ENCODE results near the gene ACAN. TPM values are rescaled to one million over a fixed set of nuclear protein-coding genes. Genes with fewer than 3 reads are reported as not detected.

ACAN gene
- polyA plus RNA-seq, 1 of the 3 experiments (the other 2 are of a cell fraction), result not detected

DNA sequence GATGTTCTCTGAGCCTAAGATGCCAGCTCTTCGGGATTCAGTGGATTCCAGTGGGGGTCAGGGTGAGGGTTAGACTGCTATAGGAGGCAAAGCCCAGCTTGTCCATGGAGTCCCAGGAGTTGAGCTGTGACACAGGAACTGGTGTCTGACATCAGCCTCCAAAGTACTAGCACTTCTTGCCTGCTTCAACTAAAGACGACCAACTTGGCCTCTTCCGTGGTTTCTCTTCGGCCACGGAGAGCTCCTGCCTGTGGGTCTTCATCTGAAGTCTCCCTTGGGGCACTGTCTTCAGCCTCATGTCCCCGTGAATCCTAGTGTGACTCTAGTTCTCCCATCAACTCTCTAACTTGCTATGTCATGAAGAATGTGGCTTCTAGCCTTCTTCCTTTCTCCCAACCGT is 12.8 kb upstream of the ACAN start:
- no peaks in the 10 kb centered on the region for H3F3A ChIP-seq (replicated peaks; ENCODE audit: insufficient read depth)
- POLR2A ChIA-PET, result no interaction called here

More for the DNA sequence above, 12.8 kb upstream of the ACAN start:
- H3K27me3 ChIP-seq (ENCODE audit: insufficient read depth), result no peaks in the 10 kb centered on the region
- H3K27ac ChIP-seq (ENCODE audit: low read depth in 2 of 2, low read length in 1 of 2), result no peak overlapping the region
- CTCF ChIA-PET, result no interaction called here
- H3K4me1 ChIP-seq (ENCODE audit: control insufficient read depth in 1 of 2, insufficient read depth in 2 of 2, low read depth in 1 of 2, low read length in 1 of 2), result no peaks in the 10 kb centered on the region
- no peaks in the 10 kb centered on the region for H3K36me3 ChIP-seq (replicated peaks in 1 of 2; ENCODE audit: control insufficient read depth in 1 of 2, insufficient read depth in 2 of 2, low read length in 1 of 2)
- H3K9ac ChIP-seq, result no peak overlapping the region
- WGBS (ENCODE audit: low lambda C conversion rate), result 11% methylated on average over 4 of the region's 7 CpGs
- no peaks in the 10 kb centered on the region for H4K20me1 ChIP-seq (ENCODE audit: insufficient read depth)
- H3K9me3 ChIP-seq, result no peaks in the 10 kb centered on the region
- TF ChIP-seq SIN3A (IDR thresholded peaks at IDR 0.05; ENCODE audit: borderline replicate concordance, low read depth, low read length) (no peak), NFIC (IDR thresholded peaks at IDR 0.05; ENCODE audit: borderline replicate concordance) (no peak), TCF12 (IDR thresholded peaks at IDR 0.05) (no peak), RAD21 (IDR thresholded peaks at IDR 0.05; ENCODE audit: low read length) (no peak)
- TF ChIP-seq, protein P1, sequence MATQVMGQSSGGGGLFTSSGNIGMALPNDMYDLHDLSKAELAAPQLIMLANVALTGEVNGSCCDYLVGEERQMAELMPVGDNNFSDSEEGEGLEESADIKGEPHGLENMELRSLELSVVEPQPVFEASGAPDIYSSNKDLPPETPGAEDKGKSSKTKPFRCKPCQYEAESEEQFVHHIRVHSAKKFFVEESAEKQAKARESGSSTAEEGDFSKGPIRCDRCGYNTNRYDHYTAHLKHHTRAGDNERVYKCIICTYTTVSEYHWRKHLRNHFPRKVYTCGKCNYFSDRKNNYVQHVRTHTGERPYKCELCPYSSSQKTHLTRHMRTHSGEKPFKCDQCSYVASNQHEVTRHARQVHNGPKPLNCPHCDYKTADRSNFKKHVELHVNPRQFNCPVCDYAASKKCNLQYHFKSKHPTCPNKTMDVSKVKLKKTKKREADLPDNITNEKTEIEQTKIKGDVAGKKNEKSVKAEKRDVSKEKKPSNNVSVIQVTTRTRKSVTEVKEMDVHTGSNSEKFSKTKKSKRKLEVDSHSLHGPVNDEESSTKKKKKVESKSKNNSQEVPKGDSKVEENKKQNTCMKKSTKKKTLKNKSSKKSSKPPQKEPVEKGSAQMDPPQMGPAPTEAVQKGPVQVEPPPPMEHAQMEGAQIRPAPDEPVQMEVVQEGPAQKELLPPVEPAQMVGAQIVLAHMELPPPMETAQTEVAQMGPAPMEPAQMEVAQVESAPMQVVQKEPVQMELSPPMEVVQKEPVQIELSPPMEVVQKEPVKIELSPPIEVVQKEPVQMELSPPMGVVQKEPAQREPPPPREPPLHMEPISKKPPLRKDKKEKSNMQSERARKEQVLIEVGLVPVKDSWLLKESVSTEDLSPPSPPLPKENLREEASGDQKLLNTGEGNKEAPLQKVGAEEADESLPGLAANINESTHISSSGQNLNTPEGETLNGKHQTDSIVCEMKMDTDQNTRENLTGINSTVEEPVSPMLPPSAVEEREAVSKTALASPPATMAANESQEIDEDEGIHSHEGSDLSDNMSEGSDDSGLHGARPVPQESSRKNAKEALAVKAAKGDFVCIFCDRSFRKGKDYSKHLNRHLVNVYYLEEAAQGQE (IDR thresholded peaks at IDR 0.05; ENCODE audit: low read depth, low read length), result no peak
- TF ChIP-seq, protein P2, sequence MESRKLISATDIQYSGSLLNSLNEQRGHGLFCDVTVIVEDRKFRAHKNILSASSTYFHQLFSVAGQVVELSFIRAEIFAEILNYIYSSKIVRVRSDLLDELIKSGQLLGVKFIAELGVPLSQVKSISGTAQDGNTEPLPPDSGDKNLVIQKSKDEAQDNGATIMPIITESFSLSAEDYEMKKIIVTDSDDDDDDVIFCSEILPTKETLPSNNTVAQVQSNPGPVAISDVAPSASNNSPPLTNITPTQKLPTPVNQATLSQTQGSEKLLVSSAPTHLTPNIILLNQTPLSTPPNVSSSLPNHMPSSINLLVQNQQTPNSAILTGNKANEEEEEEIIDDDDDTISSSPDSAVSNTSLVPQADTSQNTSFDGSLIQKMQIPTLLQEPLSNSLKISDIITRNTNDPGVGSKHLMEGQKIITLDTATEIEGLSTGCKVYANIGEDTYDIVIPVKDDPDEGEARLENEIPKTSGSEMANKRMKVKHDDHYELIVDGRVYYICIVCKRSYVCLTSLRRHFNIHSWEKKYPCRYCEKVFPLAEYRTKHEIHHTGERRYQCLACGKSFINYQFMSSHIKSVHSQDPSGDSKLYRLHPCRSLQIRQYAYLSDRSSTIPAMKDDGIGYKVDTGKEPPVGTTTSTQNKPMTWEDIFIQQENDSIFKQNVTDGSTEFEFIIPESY (IDR thresholded peaks at IDR 0.05; ENCODE audit: borderline replicate concordance, low read depth), result no peak
- TF ChIP-seq, protein P3, sequence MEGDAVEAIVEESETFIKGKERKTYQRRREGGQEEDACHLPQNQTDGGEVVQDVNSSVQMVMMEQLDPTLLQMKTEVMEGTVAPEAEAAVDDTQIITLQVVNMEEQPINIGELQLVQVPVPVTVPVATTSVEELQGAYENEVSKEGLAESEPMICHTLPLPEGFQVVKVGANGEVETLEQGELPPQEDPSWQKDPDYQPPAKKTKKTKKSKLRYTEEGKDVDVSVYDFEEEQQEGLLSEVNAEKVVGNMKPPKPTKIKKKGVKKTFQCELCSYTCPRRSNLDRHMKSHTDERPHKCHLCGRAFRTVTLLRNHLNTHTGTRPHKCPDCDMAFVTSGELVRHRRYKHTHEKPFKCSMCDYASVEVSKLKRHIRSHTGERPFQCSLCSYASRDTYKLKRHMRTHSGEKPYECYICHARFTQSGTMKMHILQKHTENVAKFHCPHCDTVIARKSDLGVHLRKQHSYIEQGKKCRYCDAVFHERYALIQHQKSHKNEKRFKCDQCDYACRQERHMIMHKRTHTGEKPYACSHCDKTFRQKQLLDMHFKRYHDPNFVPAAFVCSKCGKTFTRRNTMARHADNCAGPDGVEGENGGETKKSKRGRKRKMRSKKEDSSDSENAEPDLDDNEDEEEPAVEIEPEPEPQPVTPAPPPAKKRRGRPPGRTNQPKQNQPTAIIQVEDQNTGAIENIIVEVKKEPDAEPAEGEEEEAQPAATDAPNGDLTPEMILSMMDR (IDR thresholded peaks at IDR 0.05), result no peak
- no peak overlapping the region for H3K4me2 ChIP-seq
- no peaks in the 10 kb centered on the region for H3K79me2 ChIP-seq (ENCODE audit: insufficient read depth)
- no peaks in the 10 kb centered on the region for H3K9me2 ChIP-seq
- H3K4me3 ChIP-seq (ENCODE audit: low read depth in 2 of 2, low read length in 1 of 2), result no peak overlapping the region
- no peak overlapping the region for H2AFZ ChIP-seq (ENCODE audit: low read depth)
- DNase-seq, result no peak

All from SK-N-SH (cell line).